Small intestine (tissue), 7 donors: ENCODE data around the gene STAT6. TPM values are rescaled to one million over a fixed set of nuclear protein-coding genes. Genes with fewer than 3 reads are reported as not detected.

Experiments used
- DNase-seq, 2 donors: peaks; one replicate each; pipeline versions ENCODE4 v3.0.0 to v3.0.0-alpha.2; 2013
- FAIRE-seq: peaks from 2 replicates; lab custom pipeline; 2012; peaks lifted over from hg19 to GRCh38; lab: Jason Lieb, UNC
- H3K27ac ChIP-seq, 3 donors: one replicate each; pipeline ENCODE4 v1.5.1; 2013; ENCODE audit warnings: low read length in 2 of 3, mild to moderate bottlenecking in 2 of 3, control low read depth in 1 of 3, inconsistent platforms in 1 of 3, low read depth in 1 of 3, moderate library complexity in 1 of 3
- H3K27me3 ChIP-seq, 3 donors: one replicate each; pipeline ENCODE4 v1.6.1; 2013; ENCODE audit warnings: low read length in 3 of 3, inconsistent platforms in 1 of 3; ENCODE audit not compliant: control insufficient read depth in 3 of 3, insufficient read depth in 3 of 3
- H3K36me3 ChIP-seq, 3 donors: one replicate each; pipeline ENCODE4 v1.6.1; 2013; ENCODE audit warnings: low read length in 3 of 3, inconsistent platforms in 1 of 3, low read depth in 1 of 3, mild to moderate bottlenecking in 1 of 3, moderate library complexity in 1 of 3; ENCODE audit not compliant: control insufficient read depth in 3 of 3, insufficient read depth in 2 of 3
- H3K4me1 ChIP-seq, 3 donors: one replicate each; pipeline ENCODE4 v1.6.1; 2013; ENCODE audit warnings: low read length in 2 of 3, inconsistent platforms in 1 of 3, low read depth in 1 of 3, mild to moderate bottlenecking in 1 of 3, moderate library complexity in 1 of 3; ENCODE audit not compliant: control insufficient read depth in 3 of 3, insufficient read depth in 2 of 3
- H3K4me3 ChIP-seq, 3 donors: one replicate each; pipeline ENCODE4 v1.5.1; 2013; ENCODE audit warnings: low read length in 3 of 3, control low read depth in 1 of 3, inconsistent platforms in 1 of 3, low read depth in 1 of 3, mild to moderate bottlenecking in 1 of 3, moderate library complexity in 1 of 3
- H3K9me3 ChIP-seq, 2 donors: one replicate each; pipeline ENCODE4 v1.6.1; 2013; ENCODE audit warnings: low read depth in 1 of 2, low read length in 1 of 2; ENCODE audit not compliant: control insufficient read depth in 2 of 2, insufficient read depth in 1 of 2
- WGBS, 3 donors: extraction: QIAGEN DNeasy Blood & Tissue Kit; methylation state at CpG; one replicate each; pipeline ENCODE4 v1.1.7; 2013; 5-methylcytosine and 5-hydroxymethylcytosine counted together
- polyA plus RNA-seq, 4 donors: library from polyadenylated mRNA; stranded (reverse) in 3 of 4; unstranded in 1 of 4; fragments of 200-250 nt in 3 of 4; fragments of 120-200 nt in 1 of 4; gene quantifications; one replicate each; pipeline versions ENCODE4 v1.2.1 to v1.2.3, GENCODE V29; 2013
- donor health status: healthy with polysubstance abuse.
- donor health status: control.
- donor health status: control.
- donor health status: Bipolar disorder and iron deficiency.
- donor health status: healthy.

STAT6 gene
- polyA plus RNA-seq, 4 donors, result 117 to 842 (median 344) TPM

GRCh38 chr12:57133013-57133569 lies 21.9 kb upstream of the STAT6 start:
- H3K4me1 ChIP-seq, result peaks cover 5 to 67% (median 15%) of the 10 kb centered on the region in 3 donors
- FAIRE-seq, result no peak
- WGBS, 3 donors, result 66 to 91% (median 78%) methylated on average over 4 of the region's 4 CpGs

DNA sequence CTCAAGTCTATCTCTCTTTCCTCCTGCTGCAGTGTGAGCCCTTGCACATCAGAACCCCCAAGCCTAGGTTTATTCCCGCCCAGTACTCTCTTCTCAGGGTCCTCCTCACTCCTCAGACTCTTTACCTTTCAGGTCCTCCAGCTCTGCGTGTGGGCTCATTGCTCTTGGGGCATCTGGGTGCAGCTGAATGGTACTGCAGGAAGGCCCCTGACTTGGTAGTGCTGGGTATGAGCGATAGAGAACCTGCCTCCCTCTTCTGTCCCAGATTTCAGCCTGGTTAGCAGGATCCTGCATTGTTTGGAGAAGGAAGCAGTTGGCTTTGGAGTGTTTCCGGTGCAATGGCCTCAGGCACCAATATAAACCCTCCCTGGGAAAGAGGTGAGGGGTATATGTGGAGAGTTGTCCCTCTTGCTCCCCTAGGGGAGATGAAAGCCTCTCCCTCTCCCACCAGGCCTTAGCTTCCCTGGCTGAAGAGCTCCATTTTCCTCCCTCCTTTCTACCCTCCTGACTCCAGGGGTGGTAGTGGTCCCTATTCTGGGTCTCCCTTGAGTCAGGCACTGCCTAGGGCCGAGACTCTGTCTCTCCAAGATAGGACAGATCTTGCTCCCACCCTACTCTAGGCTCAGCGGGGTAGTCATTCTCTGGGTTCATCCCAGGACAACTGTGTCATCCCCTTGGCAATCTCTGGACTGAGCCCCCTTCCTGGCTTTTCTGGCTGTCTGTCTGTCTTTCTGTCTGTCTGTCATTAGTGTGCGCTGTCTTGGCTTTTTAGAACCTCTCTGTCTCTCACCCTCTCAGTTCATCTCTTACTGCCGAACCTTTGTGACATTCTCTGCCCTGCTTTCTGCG lies 21.0 kb upstream of the STAT6 start:
- H3K9me3 ChIP-seq, result no peaks in the 10 kb centered on the region
- H3K27ac ChIP-seq, result peak overlapping the region in 1 of 3 donors; percentile 68
- FAIRE-seq (no peak), DNase-seq (no peak)
- peaks cover 0 to 49% (median 4%) of the 10 kb centered on the region in 3 donors for H3K36me3 ChIP-seq
- no peaks in the 10 kb centered on the region for H3K27me3 ChIP-seq
- H3K4me3 ChIP-seq, result no peak overlapping the region
- peaks cover 1 to 59% (median 15%) of the 10 kb centered on the region in 3 donors for H3K4me1 ChIP-seq
- 54 to 61% (median 58%) methylated on average over 9 of the region's 9 CpGs for WGBS, 3 donors

More at GRCh38 chr12:57133013-57133569, 21.9 kb upstream of the STAT6 start:
- peaks cover 0 to 57% (median 4%) of the 10 kb centered on the region in 3 donors for H3K36me3 ChIP-seq
- peak overlapping the region in 2 of 3 donors; percentile 22 to 68 for H3K27ac ChIP-seq
- no peak for DNase-seq
- no peak overlapping the region for H3K4me3 ChIP-seq
- no peaks in the 10 kb centered on the region for H3K27me3 ChIP-seq
- H3K9me3 ChIP-seq, result no peaks in the 10 kb centered on the region

- WGBS, 3 donors, result 15 to 46% (median 26%) methylated on average over 2 of the region's 2 CpGs
- peak; percentile 66 to 72 for DNase-seq
- peak overlapping the region; percentile 3 to 29 (median 17) for H3K27ac ChIP-seq
- no peaks in the 10 kb centered on the region for H3K9me3 ChIP-seq
- H3K36me3 ChIP-seq, result peaks cover 0 to 42% (median 4%) of the 10 kb centered on the region in 3 donors
- H3K4me3 ChIP-seq, result peak overlapping the region in 2 of 3 donors; percentile 76 to 78
- no peaks in the 10 kb centered on the region for H3K27me3 ChIP-seq
- H3K4me1 ChIP-seq, result peaks cover 1 to 64% (median 15%) of the 10 kb centered on the region in 3 donors
- no peak for FAIRE-seq
Observed at GRCh38 chr12:57130941-57131340, 19.8 kb upstream of the STAT6 start.

GRCh38 chr12:57129889-57130288 lies 18.7 kb upstream of the STAT6 start:
- Histone ChIP-seq H3K27ac (peak overlapping the region; percentile 6 to 99 (median 50)), H3K36me3 (peaks cover 0 to 32% (median 0%) of the 10 kb centered on the region in 3 donors), H3K4me3 (peak overlapping the region in 2 of 3 donors; percentile 76 to 78), H3K9me3 (no peaks in the 10 kb centered on the region), H3K4me1 (peaks cover 1 to 55% (median 15%) of the 10 kb centered on the region in 3 donors), H3K27me3 (no peaks in the 10 kb centered on the region)
- peak in 1 of 2 donors; percentile 43 for DNase-seq
- no peak for FAIRE-seq

DNA sequence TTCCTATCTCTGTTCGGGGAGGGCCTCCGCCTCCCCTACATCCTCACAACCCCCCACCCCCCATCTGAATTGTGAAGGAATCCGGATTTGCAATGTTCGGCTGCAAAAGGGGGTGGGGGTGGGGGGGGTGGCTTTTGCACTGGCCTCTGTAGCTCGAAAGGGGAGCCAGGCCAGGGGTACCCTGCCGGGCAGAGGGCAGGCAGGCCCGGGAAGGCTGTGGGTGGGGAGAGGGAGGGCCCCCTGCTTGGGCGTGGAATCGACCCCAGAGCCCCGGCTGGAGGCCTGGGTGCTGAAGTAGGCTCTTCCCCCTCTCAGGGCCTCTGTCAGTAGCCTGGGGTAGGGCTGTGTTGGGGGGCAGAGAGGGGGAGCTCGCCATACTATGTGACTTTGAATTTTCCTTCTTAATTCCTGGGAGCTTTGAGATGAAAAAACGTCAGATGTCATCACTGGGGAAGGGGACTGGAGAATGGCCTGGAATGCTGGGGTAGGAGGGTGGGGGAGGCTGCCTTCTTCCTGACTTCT lies 18.2 kb upstream of the STAT6 start:
- DNase-seq, result peak in 1 of 2 donors; percentile 57
- Histone ChIP-seq H3K27me3 (no peaks in the 10 kb centered on the region), H3K27ac (peak overlapping the region; percentile 45 to 99 (median 50)), H3K4me3 (peak overlapping the region; percentile 66 to 78 (median 76)), H3K4me1 (peaks cover 1 to 54% (median 15%) of the 10 kb centered on the region in 3 donors), H3K9me3 (no peaks in the 10 kb centered on the region), H3K36me3 (peaks cover 0 to 29% (median 0%) of the 10 kb centered on the region in 3 donors)
- WGBS, 3 donors, result 10 to 14% (median 14%) methylated on average over 11 to 12 of the region's 12 CpGs
- FAIRE-seq, result no peak

GRCh38 chr12:57128519-57129247 lies 17.5 kb upstream of the STAT6 start:
- 2 to 6% (median 4%) methylated on average over 28 to 35 of the region's 35 CpGs for WGBS, 3 donors
- peak overlapping the region; percentile 66 to 78 (median 76) for H3K4me3 ChIP-seq
- DNase-seq (peak in 1 of 2 donors; percentile 44), FAIRE-seq (no peak)
- H3K9me3 ChIP-seq, result no peaks in the 10 kb centered on the region
- peaks cover 1 to 48% (median 13%) of the 10 kb centered on the region in 3 donors for H3K4me1 ChIP-seq
- peaks cover 0 to 22% (median 0%) of the 10 kb centered on the region in 3 donors for H3K36me3 ChIP-seq
- H3K27ac ChIP-seq, result peak overlapping the region; percentile 13 to 99 (median 57)
- H3K27me3 ChIP-seq, result no peaks in the 10 kb centered on the region

GRCh38 chr12:57127726-57128518 lies 16.8 kb upstream of the STAT6 start, which contains the start of gene LRP1:
LRP1 (plus strand) TSS chr12:57128483; CDS start chr12:57128965, 482 bp downstream.
- WGBS, 3 donors, result 0 to 1% (median 0%) methylated on average over 47 to 57 of the region's 57 CpGs
- peaks cover 0 to 16% (median 0%) of the 10 kb centered on the region in 3 donors for H3K36me3 ChIP-seq
- DNase-seq, result peak; percentile 84 to 93
- peaks cover 1 to 42% (median 11%) of the 10 kb centered on the region in 3 donors for H3K4me1 ChIP-seq
- no peak for FAIRE-seq
- H3K27ac ChIP-seq, result peak within 1 kb of the TSS; percentile 90 to 99 (median 97)
- H3K4me3 ChIP-seq, result peak within 1 kb of the TSS; percentile 66 to 78 (median 76)
- H3K9me3 ChIP-seq, result no peaks in the 10 kb centered on the region
- H3K27me3 ChIP-seq, result no peaks in the 10 kb centered on the region
